HEK293 (cell line): ENCODE measurements around the gene LRRC49.
"Not testable (repeated sequence)": the region's sequence is repeated elsewhere in the genome, so short reads cannot be mapped to it uniquely, and the experiment has no call there.

Source experiments
- ZNF114 ChIP-seq: fragments of 450-650 bp; formaldehyde crosslinking; IDR thresholded peaks from 2 replicates; pipeline ENCODE4 v1.5.0; 2017; ENCODE audit warnings: missing biosample characterization, missing genetic modification characterization
- ZNF133 ChIP-seq: fragments of 450-650 bp; formaldehyde crosslinking; IDR thresholded peaks from 2 replicates; pipeline ENCODE4 v1.5.1; 2016; ENCODE audit warnings: missing biosample characterization, missing genetic modification characterization
- ZNF335 ChIP-seq: fragments of 450-650 bp; formaldehyde crosslinking; conservative IDR thresholded peaks from 2 replicates; pipeline ENCODE4 v1.5.1; 2016; ENCODE audit warnings: missing biosample characterization, missing genetic modification characterization
- ZNF558 ChIP-seq: fragments of 450-650 bp; formaldehyde crosslinking; IDR thresholded peaks from 2 replicates; pipeline ENCODE4 v1.5.1; 2016; ENCODE audit warnings: missing biosample characterization, missing genetic modification characterization
- ZNF830 ChIP-seq: fragments of 450-650 bp; IDR thresholded peaks from 2 replicates; pipeline ENCODE4 v1.5.0; 2018; ENCODE audit warnings: missing biosample characterization, missing genetic modification characterization, low read depth, mild to moderate bottlenecking, moderate library complexity
- TF ChIP-seq, protein P1 (sequence below): fragments of 450-650 bp; formaldehyde crosslinking; IDR thresholded peaks from 2 replicates; pipeline ENCODE4 v1.5.1; 2016; ENCODE audit warnings: missing biosample characterization, missing genetic modification characterization
- TF ChIP-seq, protein P2 (sequence below): fragments of 450-650 bp; formaldehyde crosslinking; IDR thresholded peaks from 2 replicates; pipeline ENCODE4 v1.5.1; 2016; ENCODE audit warnings: missing biosample characterization, missing genetic modification characterization

DNA sequence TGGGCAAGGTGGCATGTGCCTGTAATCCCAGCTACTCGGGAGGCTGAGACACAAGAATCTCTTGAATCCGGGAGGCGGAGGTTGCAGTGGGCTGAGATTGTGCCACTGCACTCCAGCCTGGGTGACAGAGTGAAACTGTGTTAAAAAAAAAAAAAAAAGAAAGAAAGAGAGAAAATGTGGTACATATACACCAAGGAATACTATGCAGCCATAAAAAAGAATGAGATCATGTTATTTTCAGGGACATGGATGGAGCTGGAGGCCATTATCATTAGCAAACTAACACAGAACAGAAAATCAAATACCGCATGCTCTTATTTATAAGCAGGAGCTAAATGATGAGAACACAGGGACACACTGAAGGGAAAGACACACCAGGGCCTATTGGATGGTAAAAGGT lies 111.9 kb downstream of the LRRC49 start:
- TF ChIP-seq, protein P1, sequence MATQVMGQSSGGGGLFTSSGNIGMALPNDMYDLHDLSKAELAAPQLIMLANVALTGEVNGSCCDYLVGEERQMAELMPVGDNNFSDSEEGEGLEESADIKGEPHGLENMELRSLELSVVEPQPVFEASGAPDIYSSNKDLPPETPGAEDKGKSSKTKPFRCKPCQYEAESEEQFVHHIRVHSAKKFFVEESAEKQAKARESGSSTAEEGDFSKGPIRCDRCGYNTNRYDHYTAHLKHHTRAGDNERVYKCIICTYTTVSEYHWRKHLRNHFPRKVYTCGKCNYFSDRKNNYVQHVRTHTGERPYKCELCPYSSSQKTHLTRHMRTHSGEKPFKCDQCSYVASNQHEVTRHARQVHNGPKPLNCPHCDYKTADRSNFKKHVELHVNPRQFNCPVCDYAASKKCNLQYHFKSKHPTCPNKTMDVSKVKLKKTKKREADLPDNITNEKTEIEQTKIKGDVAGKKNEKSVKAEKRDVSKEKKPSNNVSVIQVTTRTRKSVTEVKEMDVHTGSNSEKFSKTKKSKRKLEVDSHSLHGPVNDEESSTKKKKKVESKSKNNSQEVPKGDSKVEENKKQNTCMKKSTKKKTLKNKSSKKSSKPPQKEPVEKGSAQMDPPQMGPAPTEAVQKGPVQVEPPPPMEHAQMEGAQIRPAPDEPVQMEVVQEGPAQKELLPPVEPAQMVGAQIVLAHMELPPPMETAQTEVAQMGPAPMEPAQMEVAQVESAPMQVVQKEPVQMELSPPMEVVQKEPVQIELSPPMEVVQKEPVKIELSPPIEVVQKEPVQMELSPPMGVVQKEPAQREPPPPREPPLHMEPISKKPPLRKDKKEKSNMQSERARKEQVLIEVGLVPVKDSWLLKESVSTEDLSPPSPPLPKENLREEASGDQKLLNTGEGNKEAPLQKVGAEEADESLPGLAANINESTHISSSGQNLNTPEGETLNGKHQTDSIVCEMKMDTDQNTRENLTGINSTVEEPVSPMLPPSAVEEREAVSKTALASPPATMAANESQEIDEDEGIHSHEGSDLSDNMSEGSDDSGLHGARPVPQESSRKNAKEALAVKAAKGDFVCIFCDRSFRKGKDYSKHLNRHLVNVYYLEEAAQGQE (tag by site-specific recombination) = not testable (repeated sequence)
- not testable (repeated sequence) for TF ChIP-seq ZNF114 (tag by site-specific recombination); ZNF133 (tag by site-specific recombination); ZNF830 (tag by site-specific recombination); ZNF558 (tag by site-specific recombination); ZNF335
- TF ChIP-seq, protein P2, sequence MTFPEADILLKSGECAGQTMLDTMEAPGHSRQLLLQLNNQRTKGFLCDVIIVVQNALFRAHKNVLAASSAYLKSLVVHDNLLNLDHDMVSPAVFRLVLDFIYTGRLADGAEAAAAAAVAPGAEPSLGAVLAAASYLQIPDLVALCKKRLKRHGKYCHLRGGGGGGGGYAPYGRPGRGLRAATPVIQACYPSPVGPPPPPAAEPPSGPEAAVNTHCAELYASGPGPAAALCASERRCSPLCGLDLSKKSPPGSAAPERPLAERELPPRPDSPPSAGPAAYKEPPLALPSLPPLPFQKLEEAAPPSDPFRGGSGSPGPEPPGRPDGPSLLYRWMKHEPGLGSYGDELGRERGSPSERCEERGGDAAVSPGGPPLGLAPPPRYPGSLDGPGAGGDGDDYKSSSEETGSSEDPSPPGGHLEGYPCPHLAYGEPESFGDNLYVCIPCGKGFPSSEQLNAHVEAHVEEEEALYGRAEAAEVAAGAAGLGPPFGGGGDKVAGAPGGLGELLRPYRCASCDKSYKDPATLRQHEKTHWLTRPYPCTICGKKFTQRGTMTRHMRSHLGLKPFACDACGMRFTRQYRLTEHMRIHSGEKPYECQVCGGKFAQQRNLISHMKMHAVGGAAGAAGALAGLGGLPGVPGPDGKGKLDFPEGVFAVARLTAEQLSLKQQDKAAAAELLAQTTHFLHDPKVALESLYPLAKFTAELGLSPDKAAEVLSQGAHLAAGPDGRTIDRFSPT (tag by site-specific recombination) = not testable (repeated sequence)
